CD4-positive, alpha-beta T cell treated with Interleukin-12 subunit alpha and Interleukin-12 subunit beta, for 1 hour (primary cell): ENCODE data around the gene ALOX12B.
A peak's percentile ranks its signal among the peaks of the same experiment; 100 is the strongest.
"Not testable (repeated sequence)": the region's sequence is repeated elsewhere in the genome, so short reads cannot be mapped to it uniquely, and the experiment has no call there.

ENCODE experiments used
- DNase-seq: peaks from one replicate; pipeline ENCODE4 v3.0.0-alpha.2; 2020

Gene ALOX12B

DNA sequence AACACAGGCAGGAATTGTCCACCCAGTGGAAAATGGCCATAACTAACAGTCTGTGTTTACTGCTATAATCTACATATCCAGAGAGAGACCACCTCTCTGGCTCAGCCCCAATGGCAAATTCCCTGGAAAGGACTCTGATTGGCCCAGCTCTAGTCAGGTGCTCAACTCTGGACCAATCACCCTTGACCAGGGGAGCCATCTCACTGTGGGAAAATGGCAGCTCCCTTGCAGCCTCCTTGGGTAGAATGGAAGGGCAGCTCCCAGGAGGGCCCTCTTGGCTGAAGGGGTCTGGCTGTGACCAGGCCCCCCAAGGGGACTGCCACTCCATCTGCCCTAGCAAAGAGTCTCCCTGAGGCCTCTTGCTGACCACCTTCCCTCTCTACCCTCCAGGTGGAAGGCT, 45.5 kb downstream of the ALOX12B start:
- DNase-seq: no peak

DNA sequence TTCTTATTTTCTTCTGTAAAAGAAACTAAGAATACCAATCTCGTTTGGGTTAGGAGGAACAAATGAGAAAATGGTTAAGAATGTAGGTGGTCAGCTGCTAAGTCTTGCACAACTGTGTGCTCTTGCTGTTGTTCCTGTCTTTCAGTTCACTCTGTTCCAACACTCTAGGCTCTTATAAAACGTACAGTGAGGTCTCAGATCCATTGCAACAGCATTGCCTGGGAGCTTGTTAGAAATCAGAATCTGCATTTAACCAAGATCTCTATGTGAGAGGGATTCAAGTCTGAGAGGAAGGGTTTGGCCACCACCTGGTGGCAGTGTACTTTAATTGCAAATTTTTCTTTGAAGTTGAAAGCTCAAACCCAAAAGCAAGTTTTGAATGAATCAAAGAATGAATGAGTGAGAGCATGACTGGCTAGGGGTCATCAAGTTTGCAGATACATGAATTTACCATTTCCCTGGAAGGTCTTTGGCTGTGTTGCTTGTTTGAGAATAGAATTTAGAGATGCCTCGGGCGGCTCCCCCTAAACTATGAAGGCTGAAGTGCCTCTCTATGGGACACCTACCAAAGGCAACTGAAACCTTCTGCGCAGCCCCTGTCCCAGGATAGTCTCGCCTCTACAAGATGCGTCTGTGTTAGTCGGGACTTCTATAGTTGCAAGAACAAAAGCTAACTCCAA, 46.1 kb downstream of the ALOX12B start:
- peak; percentile 52 for DNase-seq

- DNase-seq: no peak
These were observed 47.8 kb downstream of the ALOX12B start for GRCh38 chr17:8039611-8040168.

GRCh38 chr17:8038954-8039610, 48.4 kb downstream of the ALOX12B start, which contains the start of gene ALOX15B:
Gene ALOX15B (plus strand): TSS chr17:8039059. CDS start chr17:8039156, 97 bp downstream.
- DNase-seq: no peak

- DNase-seq: no peak
These were observed 55.1 kb downstream of the ALOX12B start for GRCh38 chr17:8032442-8032841.

GRCh38 chr17:8031950-8032349, 55.6 kb downstream of the ALOX12B start:
- DNase-seq: no peak

- DNase-seq: no peak
These were observed 56.3 kb downstream of the ALOX12B start for GRCh38 chr17:8031261-8031661.

DNA sequence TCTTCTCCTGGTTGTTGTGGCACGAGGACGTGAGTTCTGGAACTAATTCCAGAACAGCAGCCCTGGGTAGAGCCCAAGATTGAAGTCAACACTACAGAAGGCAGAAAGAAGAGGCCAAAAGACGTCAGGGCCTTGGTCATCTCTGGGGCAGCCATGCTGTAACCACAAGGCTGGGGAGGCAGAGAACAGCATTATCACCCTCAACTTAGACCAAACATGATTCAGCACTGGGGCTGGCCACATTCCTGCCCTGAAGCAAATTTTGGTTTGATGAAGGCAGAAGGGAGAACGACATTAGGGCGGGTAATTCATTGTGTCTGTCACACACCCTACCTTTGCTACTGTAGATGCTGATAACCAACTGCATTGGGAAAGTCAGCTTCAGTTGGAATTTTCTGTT, 58.4 kb downstream of the ALOX12B start:
- no peak for DNase-seq

- no peak for DNase-seq
These were observed 62.2 kb downstream of the ALOX12B start for GRCh38 chr17:8025176-8025911.

- not testable (repeated sequence) for DNase-seq
These were observed 63.4 kb downstream of the ALOX12B start for GRCh38 chr17:8024161-8024560.
